ENCODE data around the gene CPNE9. TPM values are rescaled to one million over a fixed set of nuclear protein-coding genes. Genes with fewer than 3 reads are reported as not detected.

The CPNE9 gene
- total RNA-seq, 1 donor from 2014 or later, result 54.6 TPM

- Mint-ChIP-seq H3K27me3 (ENCODE audit: unreplicated experiment) (peaks cover 7% of the 10 kb centered on the region), H3K36me3 (ENCODE audit: unreplicated experiment) (peaks cover 9% of the 10 kb centered on the region), H3K4me3 (ENCODE audit: unreplicated experiment) (peak overlapping the region; percentile 75), H3K4me1 (ENCODE audit: low read depth, unreplicated experiment) (peaks cover 3% of the 10 kb centered on the region), H3K9me3 (ENCODE audit: unreplicated experiment) (peaks cover 6% of the 10 kb centered on the region), H3K27ac (ENCODE audit: unreplicated experiment) (no peak overlapping the region)
- TF ChIP-seq CTCF (IDR thresholded peaks at IDR 0.05; ENCODE audit: partially characterized antibody, unreplicated experiment), result no peak
- no peak for DNase-seq
These were observed 393 bp upstream of the CPNE9 start for GRCh38 chr3:9703240-9703639.

GRCh38 chr3:9704347-9705322, 1.0 kb downstream of the CPNE9 start:
- Mint-ChIP-seq H3K4me3 (ENCODE audit: unreplicated experiment) (peak overlapping the region; percentile 84), H3K9me3 (ENCODE audit: unreplicated experiment) (peaks cover 6% of the 10 kb centered on the region), H3K27me3 (ENCODE audit: unreplicated experiment) (peaks cover 7% of the 10 kb centered on the region), H3K27ac (ENCODE audit: unreplicated experiment) (peak overlapping the region; percentile 73), H3K4me1 (ENCODE audit: low read depth, unreplicated experiment) (peaks cover 3% of the 10 kb centered on the region), H3K36me3 (ENCODE audit: unreplicated experiment) (peaks cover 9% of the 10 kb centered on the region)
- peak; percentile 94 for DNase-seq
- TF ChIP-seq CTCF (IDR thresholded peaks at IDR 0.05; ENCODE audit: partially characterized antibody, unreplicated experiment), result no peak

- peaks cover 10% of the 10 kb centered on the region for H3K27me3 Mint-ChIP-seq (ENCODE audit: unreplicated experiment)
- H3K27ac Mint-ChIP-seq (ENCODE audit: unreplicated experiment), result no peak overlapping the region
- DNase-seq, result no peak
- H3K9me3 Mint-ChIP-seq (ENCODE audit: unreplicated experiment), result peaks cover 8% of the 10 kb centered on the region
- peaks cover 15% of the 10 kb centered on the region for H3K36me3 Mint-ChIP-seq (ENCODE audit: unreplicated experiment)
- no peak for TF ChIP-seq CTCF (IDR thresholded peaks at IDR 0.05; ENCODE audit: partially characterized antibody, unreplicated experiment)
- no peak overlapping the region for H3K4me3 Mint-ChIP-seq (ENCODE audit: unreplicated experiment)
- H3K4me1 Mint-ChIP-seq (ENCODE audit: low read depth, unreplicated experiment), result peaks cover 3% of the 10 kb centered on the region
These were observed 6.6 kb downstream of the CPNE9 start for GRCh38 chr3:9710174-9710739.

- H3K9me3 Mint-ChIP-seq (ENCODE audit: unreplicated experiment), result peaks cover 5% of the 10 kb centered on the region
- TF ChIP-seq CTCF (IDR thresholded peaks at IDR 0.05; ENCODE audit: partially characterized antibody, unreplicated experiment), result no peak
- H3K27me3 Mint-ChIP-seq (ENCODE audit: unreplicated experiment), result peaks cover 4% of the 10 kb centered on the region
- peaks cover 11% of the 10 kb centered on the region for H3K36me3 Mint-ChIP-seq (ENCODE audit: unreplicated experiment)
- no peak overlapping the region for H3K4me3 Mint-ChIP-seq (ENCODE audit: unreplicated experiment)
- DNase-seq, result no peak
- no peaks in the 10 kb centered on the region for H3K4me1 Mint-ChIP-seq (ENCODE audit: low read depth, unreplicated experiment)
- H3K27ac Mint-ChIP-seq (ENCODE audit: unreplicated experiment), result no peak overlapping the region
These were observed 8.8 kb downstream of the CPNE9 start for GRCh38 chr3:9712415-9712814.

- Mint-ChIP-seq H3K27ac (ENCODE audit: unreplicated experiment) (no peak overlapping the region), H3K27me3 (ENCODE audit: unreplicated experiment) (peaks cover 4% of the 10 kb centered on the region), H3K4me1 (ENCODE audit: low read depth, unreplicated experiment) (no peaks in the 10 kb centered on the region), H3K4me3 (ENCODE audit: unreplicated experiment) (no peak overlapping the region), H3K36me3 (ENCODE audit: unreplicated experiment) (peaks cover 16% of the 10 kb centered on the region), H3K9me3 (ENCODE audit: unreplicated experiment) (peaks cover 5% of the 10 kb centered on the region)
- DNase-seq, result no peak
- no peak for TF ChIP-seq CTCF (IDR thresholded peaks at IDR 0.05; ENCODE audit: partially characterized antibody, unreplicated experiment)
These were observed 9.5 kb downstream of the CPNE9 start for GRCh38 chr3:9713142-9713541.

Data from glutamatergic neuron (in vitro differentiated cells).